ENCODE measurements around the gene SYNM.

Gene SYNM

GRCh38 chr15:99140590-99140989 is 35.7 kb downstream of the SYNM start:
- DNase-seq (ENCODE audit: low read depth in 2 of 2), result no peak

GRCh38 chr15:99141943-99142342 is 37.1 kb downstream of the SYNM start:
- no peak for DNase-seq (ENCODE audit: low read depth in 2 of 2)

- DNase-seq (ENCODE audit: low read depth in 2 of 2), result no peak
Measured at GRCh38 chr15:99142562-99142961, 37.7 kb downstream of the SYNM start.

- DNase-seq (ENCODE audit: low read depth in 2 of 2), result no peak
Measured at GRCh38 chr15:99143242-99143641, 38.4 kb downstream of the SYNM start.

- no peak for DNase-seq (ENCODE audit: low read depth in 2 of 2)
Measured at GRCh38 chr15:99143655-99144610, 39.1 kb downstream of the SYNM start.

GRCh38 chr15:99145005-99145404 is 40.1 kb downstream of the SYNM start:
- no peak for DNase-seq (ENCODE audit: low read depth in 2 of 2)

- no peak for DNase-seq (ENCODE audit: low read depth in 2 of 2)
Measured at GRCh38 chr15:99145778-99146177, 40.9 kb downstream of the SYNM start.

GRCh38 chr15:99146661-99147060 is 41.8 kb downstream of the SYNM start:
- DNase-seq (ENCODE audit: low read depth in 2 of 2), result no peak

- DNase-seq (ENCODE audit: low read depth in 2 of 2), result no peak
Measured at GRCh38 chr15:99148851-99149276, 44.0 kb downstream of the SYNM start.

GRCh38 chr15:99149366-99149765 is 44.5 kb downstream of the SYNM start:
- no peak for DNase-seq (ENCODE audit: low read depth in 2 of 2)

- DNase-seq (ENCODE audit: low read depth in 2 of 2), result no peak
Measured at GRCh38 chr15:99151156-99151555, 46.3 kb downstream of the SYNM start.

GRCh38 chr15:99153026-99153535 is 48.2 kb downstream of the SYNM start:
- no peak for DNase-seq (ENCODE audit: low read depth in 2 of 2)

- no peak for DNase-seq (ENCODE audit: low read depth in 2 of 2)
Measured at GRCh38 chr15:99154271-99154670, 49.4 kb downstream of the SYNM start.

GRCh38 chr15:99155961-99156443 is 51.1 kb downstream of the SYNM start:
- DNase-seq (ENCODE audit: low read depth in 2 of 2), result no peak

- no peak for DNase-seq (ENCODE audit: low read depth in 2 of 2)
Measured at GRCh38 chr15:99157456-99157855, 52.6 kb downstream of the SYNM start.

- no peak for DNase-seq (ENCODE audit: low read depth in 2 of 2)
Measured at GRCh38 chr15:99158626-99159412, 53.9 kb downstream of the SYNM start.

- DNase-seq (ENCODE audit: low read depth in 2 of 2), result no peak
Measured at GRCh38 chr15:99163271-99164062, 58.6 kb downstream of the SYNM start.

GRCh38 chr15:99164119-99164518 is 59.2 kb downstream of the SYNM start:
- DNase-seq (ENCODE audit: low read depth in 2 of 2), result no peak

GRCh38 chr15:99165020-99165790 is 60.3 kb downstream of the SYNM start:
- DNase-seq (ENCODE audit: low read depth in 2 of 2), result no peak

GRCh38 chr15:99165956-99166689 is 61.2 kb downstream of the SYNM start:
- DNase-seq (ENCODE audit: low read depth in 2 of 2), result no peak
